ENCODE measurements around the gene ADRB1. TPM values are rescaled to one million over a fixed set of nuclear protein-coding genes. Genes with fewer than 3 reads are reported as not detected.

The ADRB1 gene
- polyA plus RNA-seq, 1 of the 3 experiments (the other 2 are of a cell fraction): not detected

DNA sequence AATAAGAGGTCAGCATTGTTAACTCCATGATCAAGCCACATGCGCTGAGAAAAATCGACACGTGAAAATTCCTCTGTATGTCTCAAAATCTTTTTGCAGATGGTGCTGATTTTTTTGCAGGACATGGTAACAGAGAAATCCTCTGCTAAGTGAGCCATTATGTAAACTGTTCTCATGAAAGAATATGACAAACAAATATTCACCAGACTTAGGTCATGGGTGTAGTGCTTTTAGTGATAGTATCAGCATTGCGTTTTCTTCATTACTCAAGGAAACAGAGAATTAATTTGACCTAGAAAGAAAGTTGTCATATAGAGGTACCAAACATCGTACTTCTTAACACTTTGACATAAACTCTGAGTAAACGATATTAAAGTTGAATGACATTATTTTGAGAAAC lies 34.7 kb downstream of the ADRB1 start:
- Histone ChIP-seq H3K4me3 (ENCODE audit: low read depth in 2 of 2, low read length in 1 of 2) (no peak overlapping the region), H2AFZ (ENCODE audit: low read depth) (no peak overlapping the region), H4K20me1 (ENCODE audit: insufficient read depth) (no peaks in the 10 kb centered on the region), H3K27me3 (ENCODE audit: insufficient read depth) (no peaks in the 10 kb centered on the region), H3K27ac (ENCODE audit: low read depth in 2 of 2, low read length in 1 of 2) (no peak overlapping the region), H3K9ac (no peak overlapping the region), H3K9me3 (no peaks in the 10 kb centered on the region), H3K9me2 (no peaks in the 10 kb centered on the region), H3K36me3 (replicated peaks in 1 of 2; ENCODE audit: control insufficient read depth in 1 of 2, insufficient read depth in 2 of 2, low read length in 1 of 2) (no peaks in the 10 kb centered on the region), H3F3A (replicated peaks; ENCODE audit: insufficient read depth) (no peaks in the 10 kb centered on the region), H3K4me1 (ENCODE audit: control insufficient read depth in 1 of 2, insufficient read depth in 2 of 2, low read depth in 1 of 2, low read length in 1 of 2) (no peaks in the 10 kb centered on the region), H3K79me2 (ENCODE audit: insufficient read depth) (no peaks in the 10 kb centered on the region), H3K4me2 (no peak overlapping the region)
- POLR2A ChIA-PET: no interaction called here
- CTCF ChIA-PET: interaction anchor here (0.8 to 1.0 kb wide), 2 partner anchors 18 to 22 kb away, joined by 3 read pairs; no protein-coding TSS in a partner anchor
- TF ChIP-seq MEF2A (IDR thresholded peaks at IDR 0.05; ENCODE audit: borderline replicate concordance, low read depth): no peak
- TF ChIP-seq TCF12 (IDR thresholded peaks at IDR 0.05): no peak
- no peak for TF ChIP-seq CHD2 (IDR thresholded peaks at IDR 0.05; ENCODE audit: low read length, partially characterized antibody)
- no peak for TF ChIP-seq USF1 (IDR thresholded peaks at IDR 0.05; ENCODE audit: borderline replicate concordance, low read depth)
- TF ChIP-seq ZBTB33 (IDR thresholded peaks at IDR 0.05; ENCODE audit: borderline replicate concordance, low read depth): no peak
- no peak for TF ChIP-seq RCOR1 (IDR thresholded peaks at IDR 0.05; ENCODE audit: low read length)
- TF ChIP-seq, protein P1, sequence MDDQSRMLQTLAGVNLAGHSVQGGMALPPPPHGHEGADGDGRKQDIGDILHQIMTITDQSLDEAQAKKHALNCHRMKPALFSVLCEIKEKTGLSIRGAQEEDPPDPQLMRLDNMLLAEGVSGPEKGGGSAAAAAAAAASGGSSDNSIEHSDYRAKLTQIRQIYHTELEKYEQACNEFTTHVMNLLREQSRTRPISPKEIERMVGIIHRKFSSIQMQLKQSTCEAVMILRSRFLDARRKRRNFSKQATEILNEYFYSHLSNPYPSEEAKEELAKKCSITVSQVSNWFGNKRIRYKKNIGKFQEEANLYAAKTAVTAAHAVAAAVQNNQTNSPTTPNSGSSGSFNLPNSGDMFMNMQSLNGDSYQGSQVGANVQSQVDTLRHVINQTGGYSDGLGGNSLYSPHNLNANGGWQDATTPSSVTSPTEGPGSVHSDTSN (IDR thresholded peaks at IDR 0.05): no peak
- TF ChIP-seq RXRA (IDR thresholded peaks at IDR 0.05; ENCODE audit: borderline replicate concordance, low read depth): no peak
- TF ChIP-seq NFIC (IDR thresholded peaks at IDR 0.05; ENCODE audit: borderline replicate concordance): no peak
- TF ChIP-seq FOXJ3 (CRISPR knock-in tag; IDR thresholded peaks at IDR 0.05): no peak
- TF ChIP-seq YY1 (IDR thresholded peaks at IDR 0.05; ENCODE audit: low read depth): no peak
- no peak for TF ChIP-seq GATA2 (CRISPR knock-in tag; IDR thresholded peaks at IDR 0.05)
- no peak for TF ChIP-seq JUND (IDR thresholded peaks at IDR 0.05)
- TF ChIP-seq NRF1 (IDR thresholded peaks at IDR 0.05; ENCODE audit: low read depth, low read length): no peak
- DNase-seq: no peak
- 53% methylated on average over 6 of the region's 6 CpGs for WGBS (ENCODE audit: low lambda C conversion rate)

DNA sequence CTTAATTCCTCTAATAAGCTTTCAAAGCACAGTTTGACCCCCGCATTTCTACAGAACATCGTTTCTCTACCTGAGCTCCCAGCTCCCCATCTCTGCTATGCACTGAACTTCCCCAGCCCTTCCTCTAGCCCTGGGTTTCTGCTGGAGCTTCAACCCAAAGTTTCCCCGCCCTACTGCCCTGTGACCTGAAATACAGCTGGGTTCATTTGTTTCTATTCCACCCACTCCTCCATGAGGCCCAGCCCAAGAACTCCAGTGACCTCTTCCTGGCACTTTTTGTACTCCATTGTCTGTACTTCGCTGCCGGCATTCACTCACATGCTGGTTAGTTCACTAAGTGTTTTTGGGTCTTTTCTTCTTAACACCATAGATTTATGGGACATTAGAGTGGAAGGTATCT lies 35.8 kb downstream of the ADRB1 start:
- Histone ChIP-seq H3K4me2 (no peak overlapping the region), H4K20me1 (ENCODE audit: insufficient read depth) (no peaks in the 10 kb centered on the region), H3K4me3 (ENCODE audit: low read depth in 2 of 2, low read length in 1 of 2) (no peak overlapping the region), H3K27me3 (ENCODE audit: insufficient read depth) (no peaks in the 10 kb centered on the region), H3K36me3 (replicated peaks in 1 of 2; ENCODE audit: control insufficient read depth in 1 of 2, insufficient read depth in 2 of 2, low read length in 1 of 2) (no peaks in the 10 kb centered on the region), H2AFZ (ENCODE audit: low read depth) (no peak overlapping the region), H3K4me1 (ENCODE audit: control insufficient read depth in 1 of 2, insufficient read depth in 2 of 2, low read depth in 1 of 2, low read length in 1 of 2) (no peaks in the 10 kb centered on the region), H3F3A (replicated peaks; ENCODE audit: insufficient read depth) (no peaks in the 10 kb centered on the region), H3K9ac (no peak overlapping the region), H3K79me2 (ENCODE audit: insufficient read depth) (no peaks in the 10 kb centered on the region), H3K9me2 (no peaks in the 10 kb centered on the region), H3K27ac (ENCODE audit: low read depth in 2 of 2, low read length in 1 of 2) (no peak overlapping the region), H3K9me3 (no peaks in the 10 kb centered on the region)
- DNase-seq: no peak
- WGBS (ENCODE audit: low lambda C conversion rate): 73% methylated on average over 5 of the region's 5 CpGs
- CTCF ChIA-PET: interaction anchor here (0.8 kb wide), 2 partner anchors 21 to 32 kb away, joined by 3 to 4 read pairs; no protein-coding TSS in a partner anchor
- POLR2A ChIA-PET: no interaction called here
- TF ChIP-seq EZH2phosphoT487 (IDR thresholded peaks at IDR 0.05; ENCODE audit: borderline replicate concordance, low read depth) (no peak), POLR2AphosphoS5 (IDR thresholded peaks at IDR 0.05; ENCODE audit: low read depth, low read length) (no peak), ZBTB33 (IDR thresholded peaks at IDR 0.05; ENCODE audit: borderline replicate concordance, low read depth) (no peak), GABPA (IDR thresholded peaks at IDR 0.05; ENCODE audit: low read depth) (no peak), USF1 (IDR thresholded peaks at IDR 0.05; ENCODE audit: borderline replicate concordance, low read depth) (no peak), MXI1 (IDR thresholded peaks at IDR 0.05; ENCODE audit: low read depth, low read length) (no peak), NFIC (IDR thresholded peaks at IDR 0.05; ENCODE audit: borderline replicate concordance) (no peak), SIN3A (IDR thresholded peaks at IDR 0.05; ENCODE audit: borderline replicate concordance, low read depth, low read length) (no peak), GATA2 (CRISPR knock-in tag; IDR thresholded peaks at IDR 0.05) (no peak), RFX5 (IDR thresholded peaks at IDR 0.05; ENCODE audit: low read length) (no peak), RXRA (IDR thresholded peaks at IDR 0.05; ENCODE audit: borderline replicate concordance, low read depth) (no peak), TEAD4 (IDR thresholded peaks at IDR 0.05; ENCODE audit: borderline replicate concordance, insufficient read depth) (no peak)
- TF ChIP-seq, protein P2, sequence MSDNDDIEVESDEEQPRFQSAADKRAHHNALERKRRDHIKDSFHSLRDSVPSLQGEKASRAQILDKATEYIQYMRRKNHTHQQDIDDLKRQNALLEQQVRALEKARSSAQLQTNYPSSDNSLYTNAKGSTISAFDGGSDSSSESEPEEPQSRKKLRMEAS (IDR thresholded peaks at IDR 0.05; ENCODE audit: low read depth): no peak

Measured in SK-N-SH (cell line).